PC-9 (cell line): ENCODE data around the gene NEUROG2. TPM values are rescaled to one million over a fixed set of nuclear protein-coding genes. Genes with fewer than 3 reads are reported as not detected.

Experiments used
- BruUV-seq: library from RNA; stranded (reverse); fragments of 400-500 nt; replicated peaks from 2 replicates; lab custom pipeline; 2021; lab: Mats Ljungman, UMichigan
- CTCF ChIA-PET: fragments of 300-600 bp; sonication (Branson Sonifier 250); formaldehyde crosslinking; loops from one replicate; lab custom pipeline; 2022; ENCODE audit warnings: antibody characterized with exemption; lab: Charles Lee
- POLR2A ChIA-PET: fragments of 300-600 bp; sonication (Branson Sonifier 250); formaldehyde crosslinking; loops from one replicate; lab custom pipeline; 2022; ENCODE audit warnings: antibody characterized with exemption; ENCODE audit not compliant: unreplicated experiment; lab: Charles Lee
- DNase-seq, 2 experiments: peaks; one replicate each; pipeline versions ENCODE4 v3.0.0 to v3.0.0-alpha.2; 2015 to 2022; ENCODE audit warnings: mixed read lengths in 1 of 2
- H2AFZ ChIP-seq: fragments of 200-600 bp; sonication (generic); 2 replicates; pipeline ENCODE4 v1.8.1; 2017; ENCODE audit warnings: antibody characterized with exemption
- H3F3A ChIP-seq: fragments of 200-600 bp; sonication (generic); 2 replicates; pipeline ENCODE4 v1.8.1; 2017; ENCODE audit warnings: antibody characterized with exemption, mild to moderate bottlenecking, low read depth; ENCODE audit not compliant: insufficient read depth
- H3K27ac ChIP-seq: fragments of 200-600 bp; sonication (generic); 2 replicates; pipeline ENCODE4 v1.6.1; 2016; ENCODE audit warnings: mixed run types
- H3K27me3 ChIP-seq: fragments of 200-600 bp; sonication (generic); 2 replicates; pipeline ENCODE4 v1.6.1; 2016; ENCODE audit warnings: low read depth, mixed run types; ENCODE audit not compliant: insufficient read depth
- H3K36me3 ChIP-seq: fragments of 200-600 bp; sonication (generic); 2 replicates; pipeline ENCODE4 v1.6.1; 2016; ENCODE audit warnings: low read depth, mixed run types
- H3K4me1 ChIP-seq: fragments of 200-600 bp; sonication (generic); replicated peaks from 2 replicates; pipeline ENCODE4 v1.6.1; 2016; ENCODE audit warnings: mixed run types; ENCODE audit not compliant: insufficient read depth
- H3K4me2 ChIP-seq: fragments of 200-600 bp; sonication (generic); 2 replicates; pipeline ENCODE4 v1.6.1; 2017; ENCODE audit warnings: mixed run types
- H3K4me3 ChIP-seq: fragments of 200-600 bp; sonication (generic); 2 replicates; pipeline ENCODE4 v1.6.1; 2016; ENCODE audit warnings: mixed run types
- H3K79me2 ChIP-seq: fragments of 200-600 bp; sonication (generic); 2 replicates; pipeline ENCODE4 v1.6.1; 2017; ENCODE audit warnings: low read depth, mixed run types
- H3K9me2 ChIP-seq: fragments of 200-600 bp; sonication (generic); 2 replicates; pipeline ENCODE4 v1.8.1; 2017; ENCODE audit warnings: mild to moderate bottlenecking; ENCODE audit not compliant: insufficient read depth
- H3K9me3 ChIP-seq: fragments of 200-600 bp; sonication (generic); 2 replicates; pipeline ENCODE4 v1.8.1; 2016; ENCODE audit warnings: low read depth; ENCODE audit not compliant: insufficient read depth
- H4K20me1 ChIP-seq: fragments of 200-600 bp; sonication (generic); 2 replicates; pipeline ENCODE4 v1.8.1; 2017; ENCODE audit not compliant: insufficient read depth
- EZH2 ChIP-seq: fragments of 200-600 bp; sonication (generic); IDR thresholded peaks from 2 replicates; pipeline ENCODE4 v1.8.0; 2017; ENCODE audit warnings: antibody characterized with exemption, low read depth
- intact Hi-C: fragments of 100-400 bp; cut with micrococcal nuclease; formaldehyde crosslinking; loops from one replicate; pipeline ENCODE4 v1.10.0; 2022; ENCODE audit not compliant: unreplicated experiment
- total RNA-seq: library from RNA; stranded (reverse); gene quantifications from 2 replicates; pipeline ENCODE4 v1.2.3, GENCODE V29; 2021
- TF ChIP-seq, protein P1 (sequence below): fragments of 200-600 bp; sonication (generic); conservative IDR thresholded peaks from 2 replicates; pipeline ENCODE4 v1.6.1; 2017; ENCODE audit warnings: mixed run types, antibody characterized with exemption, mild to moderate bottlenecking, moderate library complexity

Gene NEUROG2
- total RNA-seq, 1 experiment from 2014 or later = not detected

DNA sequence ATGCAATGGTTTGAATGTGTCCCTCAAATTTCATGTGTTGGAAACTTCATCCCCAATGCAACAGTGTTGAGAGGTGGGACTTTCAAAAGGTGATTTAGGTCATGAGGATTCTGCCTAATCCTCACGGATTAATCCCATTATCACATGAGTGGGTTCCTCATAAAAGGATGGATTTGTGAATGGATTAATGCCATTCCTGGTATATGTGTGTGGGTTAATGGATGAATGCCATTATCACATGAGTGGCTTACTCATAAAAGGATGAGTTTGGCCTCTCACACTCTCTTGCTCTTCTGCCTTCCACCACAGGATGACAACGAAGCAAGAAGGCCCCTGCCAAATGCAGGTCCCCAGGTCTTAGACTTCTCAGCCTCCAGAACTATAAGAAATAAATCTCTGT, 30.5 kb upstream of the NEUROG2 start:
- no peaks in the 10 kb centered on the region for H3K79me2 ChIP-seq
- H3K4me2 ChIP-seq = no peak overlapping the region
- intact Hi-C loops = no loop called here
- H3K4me3 ChIP-seq = no peak overlapping the region
- H3F3A ChIP-seq = no peaks in the 10 kb centered on the region
- H3K4me1 ChIP-seq = no peaks in the 10 kb centered on the region
- H4K20me1 ChIP-seq = no peaks in the 10 kb centered on the region
- H3K36me3 ChIP-seq = 0 out of 2 replicates have a peak, but pooled peaks cover 3% of the 10 kb centered on the region
- H3K9me3 ChIP-seq = no peaks in the 10 kb centered on the region
- BruUV-seq = no TSS peak
- POLR2A ChIA-PET = no interaction called here
- CTCF ChIA-PET = no interaction called here
- no peak overlapping the region for H3K27ac ChIP-seq
- H3K27me3 ChIP-seq = no peaks in the 10 kb centered on the region
- TF ChIP-seq, protein P1, sequence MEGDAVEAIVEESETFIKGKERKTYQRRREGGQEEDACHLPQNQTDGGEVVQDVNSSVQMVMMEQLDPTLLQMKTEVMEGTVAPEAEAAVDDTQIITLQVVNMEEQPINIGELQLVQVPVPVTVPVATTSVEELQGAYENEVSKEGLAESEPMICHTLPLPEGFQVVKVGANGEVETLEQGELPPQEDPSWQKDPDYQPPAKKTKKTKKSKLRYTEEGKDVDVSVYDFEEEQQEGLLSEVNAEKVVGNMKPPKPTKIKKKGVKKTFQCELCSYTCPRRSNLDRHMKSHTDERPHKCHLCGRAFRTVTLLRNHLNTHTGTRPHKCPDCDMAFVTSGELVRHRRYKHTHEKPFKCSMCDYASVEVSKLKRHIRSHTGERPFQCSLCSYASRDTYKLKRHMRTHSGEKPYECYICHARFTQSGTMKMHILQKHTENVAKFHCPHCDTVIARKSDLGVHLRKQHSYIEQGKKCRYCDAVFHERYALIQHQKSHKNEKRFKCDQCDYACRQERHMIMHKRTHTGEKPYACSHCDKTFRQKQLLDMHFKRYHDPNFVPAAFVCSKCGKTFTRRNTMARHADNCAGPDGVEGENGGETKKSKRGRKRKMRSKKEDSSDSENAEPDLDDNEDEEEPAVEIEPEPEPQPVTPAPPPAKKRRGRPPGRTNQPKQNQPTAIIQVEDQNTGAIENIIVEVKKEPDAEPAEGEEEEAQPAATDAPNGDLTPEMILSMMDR = no peak
- TF ChIP-seq EZH2 = no peak
- DNase-seq = no peak
- no peaks in the 10 kb centered on the region for H3K9me2 ChIP-seq
- H2AFZ ChIP-seq = no peak overlapping the region

DNA sequence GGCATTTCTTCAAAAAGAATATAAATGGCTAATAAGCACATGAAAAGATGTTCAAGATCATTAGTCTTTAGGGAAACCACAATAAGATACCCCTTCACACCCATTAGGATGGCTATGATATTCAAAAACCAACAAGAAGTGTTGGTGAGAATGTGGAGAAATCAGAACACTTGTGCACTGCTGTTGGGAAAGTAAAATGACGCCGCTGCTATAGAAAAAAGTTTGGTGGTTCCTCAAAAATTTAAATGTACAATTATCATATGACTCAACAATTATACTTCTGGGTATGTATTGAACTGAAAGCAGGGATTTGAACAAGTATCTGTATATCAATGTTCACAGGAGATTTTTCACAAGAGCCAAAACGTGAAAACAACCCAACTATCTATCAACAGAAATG, 29.4 kb upstream of the NEUROG2 start:
- Histone ChIP-seq H3K27ac (no peak overlapping the region), H3K4me3 (no peak overlapping the region), H3K27me3 (no peaks in the 10 kb centered on the region), H2AFZ (no peak overlapping the region), H3K36me3 (0 out of 2 replicates have a peak, but pooled peaks cover 3% of the 10 kb centered on the region), H3K79me2 (no peaks in the 10 kb centered on the region), H3K4me2 (no peak overlapping the region), H3K9me3 (no peaks in the 10 kb centered on the region), H3K4me1 (no peaks in the 10 kb centered on the region), H4K20me1 (no peaks in the 10 kb centered on the region), H3F3A (no peaks in the 10 kb centered on the region), H3K9me2 (no peaks in the 10 kb centered on the region)
- ChIA-PET CTCF (no interaction called here), POLR2A (interaction anchor here (0.5 kb wide), 1 partner anchor 13 kb away, joined by 3 read pairs; no protein-coding TSS in a partner anchor)
- TF ChIP-seq EZH2 = no peak
- no peak for DNase-seq
- BruUV-seq = no TSS peak
- intact Hi-C loops = no loop called here

DNA sequence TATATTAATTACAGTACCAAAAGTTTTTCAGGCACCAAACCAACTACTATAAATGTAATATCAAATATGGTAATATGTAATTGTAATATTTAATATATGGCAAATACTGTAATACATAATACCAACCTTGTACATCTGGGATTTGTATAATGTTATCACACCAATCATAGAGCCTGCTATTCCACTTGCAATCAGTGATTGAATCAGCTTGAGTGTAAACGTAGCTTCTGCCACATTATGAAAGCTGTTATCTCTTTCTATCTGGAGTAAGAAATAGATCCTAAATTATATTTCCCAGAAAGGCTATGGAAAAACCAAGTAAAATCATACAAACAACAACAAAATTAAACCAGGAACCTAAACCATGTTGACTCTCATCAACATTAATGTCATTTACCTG, 24.7 kb upstream of the NEUROG2 start:
- H3K9me2 ChIP-seq = peaks cover 5% of the 10 kb centered on the region; the same call in 1 of the 2 replicates
- intact Hi-C loops = no loop called here
- BruUV-seq = no TSS peak
- H2AFZ ChIP-seq = no peak overlapping the region
- no peak for DNase-seq
- H3K27me3 ChIP-seq = no peaks in the 10 kb centered on the region
- H3K4me3 ChIP-seq = no peak overlapping the region
- H3K4me1 ChIP-seq = no peaks in the 10 kb centered on the region
- H3K36me3 ChIP-seq = no peaks in the 10 kb centered on the region
- no peak for TF ChIP-seq EZH2
- TF ChIP-seq, protein P1 = no peak
- no peaks in the 10 kb centered on the region for H3F3A ChIP-seq
- H3K9me3 ChIP-seq = no peaks in the 10 kb centered on the region
- H3K79me2 ChIP-seq = no peaks in the 10 kb centered on the region
- ChIA-PET CTCF (no interaction called here), POLR2A (no interaction called here)
- H3K4me2 ChIP-seq = no peak overlapping the region
- H3K27ac ChIP-seq = no peak overlapping the region
- no peaks in the 10 kb centered on the region for H4K20me1 ChIP-seq

DNA sequence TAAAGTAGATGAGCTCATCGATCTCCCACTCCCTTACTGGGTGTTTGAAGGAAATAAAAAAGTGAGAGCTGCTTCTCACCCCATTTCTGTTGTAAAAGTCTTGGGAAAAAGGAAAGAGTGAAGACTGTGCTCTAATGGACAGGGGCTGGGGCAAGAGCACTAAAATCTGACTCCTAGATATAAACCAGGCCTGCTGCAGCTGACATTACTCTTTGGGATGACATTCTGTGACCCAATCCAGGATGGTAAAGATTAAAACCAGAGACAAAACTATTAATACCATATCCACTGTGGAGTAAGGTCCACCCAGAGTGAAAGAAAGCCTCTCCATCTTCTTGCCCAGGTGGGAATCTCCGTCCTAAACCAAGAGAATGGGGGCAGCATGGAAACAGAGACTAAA, 20.1 kb upstream of the NEUROG2 start:
- Histone ChIP-seq H4K20me1 (no peaks in the 10 kb centered on the region), H3K9me3 (no peaks in the 10 kb centered on the region), H2AFZ (no peak overlapping the region), H3K79me2 (no peaks in the 10 kb centered on the region), H3F3A (no peaks in the 10 kb centered on the region), H3K36me3 (no peaks in the 10 kb centered on the region), H3K27me3 (no peaks in the 10 kb centered on the region), H3K27ac (no peak overlapping the region), H3K4me1 (no peaks in the 10 kb centered on the region), H3K4me2 (no peak overlapping the region), H3K9me2 (peaks cover 5% of the 10 kb centered on the region; the same call in 1 of the 2 replicates), H3K4me3 (no peak overlapping the region)
- ChIA-PET POLR2A (no interaction called here), CTCF (interaction anchor here (0.6 kb wide), 1 partner anchor 600 kb away, joined by 4 read pairs; no protein-coding TSS in a partner anchor)
- TF ChIP-seq, protein P1 = no peak
- TF ChIP-seq EZH2 = no peak
- DNase-seq = no peak
- intact Hi-C loops = no loop called here
- no TSS peak for BruUV-seq
